ENCODE data around the gene SAMD4A. TPM values are rescaled to one million over a fixed set of nuclear protein-coding genes. Genes with fewer than 3 reads are reported as not detected.
"Not testable (repeated sequence)": the region's sequence is repeated elsewhere in the genome, so short reads cannot be mapped to it uniquely, and the experiment has no call there.

The SAMD4A gene
- total RNA-seq, 1 experiment from 2014 or later: 26.5 TPM

- DNase-seq (ENCODE audit: low spot score): no peak
- BruUV-seq (replicated peaks): no TSS peak
- TF ChIP-seq CTCF (conservative IDR thresholded peaks at IDR 0.05; ENCODE audit: low read depth, low read length) (no peak), EZH2 (IDR thresholded peaks at IDR 0.05; ENCODE audit: borderline replicate concordance, low read depth, low read length, poor library complexity, severe bottlenecking) (no peak)
- Histone ChIP-seq H3K27ac (ENCODE audit: low read depth, low read length, poor library complexity, severe bottlenecking) (no peak overlapping the region), H3K4me1 (ENCODE audit: insufficient read depth, low read length, poor library complexity, severe bottlenecking) (no peaks in the 10 kb centered on the region), H3K4me3 (ENCODE audit: low read depth, low read length, poor library complexity, severe bottlenecking) (no peak overlapping the region), H3K36me3 (ENCODE audit: insufficient read depth, low read length, poor library complexity, severe bottlenecking) (no peaks in the 10 kb centered on the region), H3K27me3 (replicated peaks; ENCODE audit: insufficient read depth, low read depth, low read length, poor library complexity) (no peaks in the 10 kb centered on the region), H3K9me3 (ENCODE audit: low read depth, low read length, poor library complexity, severe bottlenecking) (no peaks in the 10 kb centered on the region)
- POLR2A ChIA-PET (ENCODE audit: low non-redundant PET): no interaction called here
- intact Hi-C loops (cut with micrococcal nuclease; ENCODE audit: unreplicated experiment): no loop called here
- CTCF ChIA-PET: no interaction called here
These were observed 230.6 kb downstream of the SAMD4A start for GRCh38 chr14:54797556-54797955.

GRCh38 chr14:54797986-54798385 is 231.1 kb downstream of the SAMD4A start:
- H3K9me3 ChIP-seq (ENCODE audit: low read depth, low read length, poor library complexity, severe bottlenecking): no peaks in the 10 kb centered on the region
- H3K4me1 ChIP-seq (ENCODE audit: insufficient read depth, low read length, poor library complexity, severe bottlenecking): no peaks in the 10 kb centered on the region
- DNase-seq (ENCODE audit: low spot score): no peak
- no peaks in the 10 kb centered on the region for H3K27me3 ChIP-seq (replicated peaks; ENCODE audit: insufficient read depth, low read depth, low read length, poor library complexity)
- TF ChIP-seq CTCF (conservative IDR thresholded peaks at IDR 0.05; ENCODE audit: low read depth, low read length) (no peak), EZH2 (IDR thresholded peaks at IDR 0.05; ENCODE audit: borderline replicate concordance, low read depth, low read length, poor library complexity, severe bottlenecking) (no peak)
- intact Hi-C loops (cut with micrococcal nuclease; ENCODE audit: unreplicated experiment): no loop called here
- H3K36me3 ChIP-seq (ENCODE audit: insufficient read depth, low read length, poor library complexity, severe bottlenecking): no peaks in the 10 kb centered on the region
- ChIA-PET POLR2A (ENCODE audit: low non-redundant PET) (no interaction called here), CTCF (interaction anchor here (0.5 kb wide), 1 partner anchor 75 kb away, joined by 3 read pairs; no protein-coding TSS in a partner anchor)
- H3K27ac ChIP-seq (ENCODE audit: low read depth, low read length, poor library complexity, severe bottlenecking): no peak overlapping the region
- H3K4me3 ChIP-seq (ENCODE audit: low read depth, low read length, poor library complexity, severe bottlenecking): no peak overlapping the region
- BruUV-seq (replicated peaks): no TSS peak

GRCh38 chr14:54798465-54799124 is 231.7 kb downstream of the SAMD4A start:
- Histone ChIP-seq H3K4me3 (ENCODE audit: low read depth, low read length, poor library complexity, severe bottlenecking) (no peak overlapping the region), H3K36me3 (ENCODE audit: insufficient read depth, low read length, poor library complexity, severe bottlenecking) (no peaks in the 10 kb centered on the region), H3K27ac (ENCODE audit: low read depth, low read length, poor library complexity, severe bottlenecking) (no peak overlapping the region), H3K27me3 (replicated peaks; ENCODE audit: insufficient read depth, low read depth, low read length, poor library complexity) (no peaks in the 10 kb centered on the region), H3K4me1 (ENCODE audit: insufficient read depth, low read length, poor library complexity, severe bottlenecking) (no peaks in the 10 kb centered on the region), H3K9me3 (ENCODE audit: low read depth, low read length, poor library complexity, severe bottlenecking) (no peaks in the 10 kb centered on the region)
- DNase-seq (ENCODE audit: low spot score): peak; percentile 30
- TF ChIP-seq CTCF (conservative IDR thresholded peaks at IDR 0.05; ENCODE audit: low read depth, low read length): no peak
- no peak for TF ChIP-seq EZH2 (IDR thresholded peaks at IDR 0.05; ENCODE audit: borderline replicate concordance, low read depth, low read length, poor library complexity, severe bottlenecking)
- intact Hi-C loops (cut with micrococcal nuclease; ENCODE audit: unreplicated experiment): no loop called here
- CTCF ChIA-PET: interaction anchor here (0.5 kb wide), 1 partner anchor 76 kb away, joined by 3 read pairs; no protein-coding TSS in a partner anchor
- BruUV-seq (replicated peaks): no TSS peak
- POLR2A ChIA-PET (ENCODE audit: low non-redundant PET): no interaction called here

- H3K27ac ChIP-seq (ENCODE audit: low read depth, low read length, poor library complexity, severe bottlenecking); BruUV-seq (replicated peaks); DNase-seq (ENCODE audit: low spot score); intact Hi-C loops (cut with micrococcal nuclease; ENCODE audit: unreplicated experiment); H3K36me3 ChIP-seq (ENCODE audit: insufficient read depth, low read length, poor library complexity, severe bottlenecking); H3K27me3 ChIP-seq (replicated peaks; ENCODE audit: insufficient read depth, low read depth, low read length, poor library complexity); H3K4me1 ChIP-seq (ENCODE audit: insufficient read depth, low read length, poor library complexity, severe bottlenecking); H3K4me3 ChIP-seq (ENCODE audit: low read depth, low read length, poor library complexity, severe bottlenecking); H3K9me3 ChIP-seq (ENCODE audit: low read depth, low read length, poor library complexity, severe bottlenecking); CTCF ChIA-PET: not testable (repeated sequence)
- POLR2A ChIA-PET (ENCODE audit: low non-redundant PET): interaction anchor here (0.8 kb wide), 1 partner anchor 26 kb away, joined by 3 read pairs; no protein-coding TSS in a partner anchor
These were observed 234.6 kb downstream of the SAMD4A start for GRCh38 chr14:54801482-54801881.
